Activated CD4-positive, alpha-beta T cell treated with anti-CD3 and anti-CD28 coated beads, Interleukin-2, amount 50 U/mL, for 48 hours (primary cell): ENCODE data around the gene CXADR.

Experiments used
- DNase-seq, 2 experiments: peaks; one replicate each; pipeline ENCODE4 v3.0.0-alpha.2; 2020

Gene CXADR

DNA sequence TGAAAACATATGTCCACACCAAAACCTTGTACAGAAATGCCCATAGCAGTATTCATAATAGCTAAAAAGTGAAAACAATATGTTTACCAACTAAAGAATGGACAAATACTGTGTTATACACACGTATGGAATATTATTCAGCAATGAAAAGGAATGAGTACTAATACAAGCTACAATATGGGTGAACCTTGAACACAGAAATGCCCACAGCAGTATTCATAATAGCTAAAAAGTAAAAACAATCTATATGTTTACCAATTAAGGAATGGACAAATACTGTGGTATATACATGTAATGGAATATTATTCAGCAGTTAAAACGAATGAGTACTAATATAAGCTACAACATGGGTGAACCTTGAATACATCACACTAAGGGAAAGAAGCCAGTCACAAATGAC lies 96.8 kb downstream of the CXADR start:
- DNase-seq: no peak

DNA sequence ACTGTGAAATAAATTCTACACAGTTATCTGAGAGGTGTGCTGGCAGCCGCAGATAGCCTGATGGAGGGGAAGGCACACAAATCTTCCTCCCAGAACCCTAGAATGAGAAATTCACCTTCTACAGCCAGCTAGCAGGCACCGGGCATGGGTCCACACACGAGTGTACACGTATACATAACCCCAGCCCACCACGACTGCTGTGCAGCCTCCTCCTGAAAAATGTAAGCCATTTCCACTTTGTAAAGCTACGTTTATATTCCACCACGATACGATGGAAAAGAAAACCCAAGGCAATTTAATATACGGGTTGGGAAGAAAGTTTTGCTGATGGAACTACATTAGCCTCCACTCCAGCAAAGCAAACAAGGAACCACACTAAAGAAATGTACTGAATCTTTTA lies 98.1 kb downstream of the CXADR start:
- DNase-seq: peak; percentile 2 to 6

DNA sequence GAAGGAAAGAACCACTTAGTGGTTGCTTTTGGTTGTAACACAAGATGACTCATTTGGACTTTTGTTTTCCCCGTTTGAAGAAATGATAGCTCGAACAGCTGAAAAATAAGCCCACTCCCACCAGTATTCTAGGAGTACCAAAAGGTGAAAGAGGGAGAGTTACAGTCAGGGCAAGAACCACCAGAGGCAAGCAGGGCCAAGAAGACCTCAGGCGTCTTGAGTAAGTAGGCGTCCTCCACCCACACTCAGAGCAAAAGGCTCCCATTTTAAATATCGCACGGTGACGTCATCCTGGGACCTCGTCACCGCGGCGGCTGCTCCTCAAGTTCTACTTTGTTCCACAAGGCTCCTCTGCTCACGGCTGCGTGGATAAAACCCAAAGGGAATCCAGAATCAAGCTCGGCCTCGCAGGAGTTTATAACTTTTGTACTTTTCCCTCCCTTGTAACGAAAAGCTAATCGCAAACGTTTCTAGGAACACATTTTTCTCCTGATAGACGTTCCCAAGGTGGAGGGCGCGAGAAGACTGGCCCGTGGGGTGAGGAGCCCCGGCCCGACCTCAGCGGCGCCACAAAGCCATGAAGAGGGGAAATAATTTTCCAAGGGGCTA lies 98.7 kb downstream of the CXADR start:
- DNase-seq: peak; percentile 76 to 83

DNA sequence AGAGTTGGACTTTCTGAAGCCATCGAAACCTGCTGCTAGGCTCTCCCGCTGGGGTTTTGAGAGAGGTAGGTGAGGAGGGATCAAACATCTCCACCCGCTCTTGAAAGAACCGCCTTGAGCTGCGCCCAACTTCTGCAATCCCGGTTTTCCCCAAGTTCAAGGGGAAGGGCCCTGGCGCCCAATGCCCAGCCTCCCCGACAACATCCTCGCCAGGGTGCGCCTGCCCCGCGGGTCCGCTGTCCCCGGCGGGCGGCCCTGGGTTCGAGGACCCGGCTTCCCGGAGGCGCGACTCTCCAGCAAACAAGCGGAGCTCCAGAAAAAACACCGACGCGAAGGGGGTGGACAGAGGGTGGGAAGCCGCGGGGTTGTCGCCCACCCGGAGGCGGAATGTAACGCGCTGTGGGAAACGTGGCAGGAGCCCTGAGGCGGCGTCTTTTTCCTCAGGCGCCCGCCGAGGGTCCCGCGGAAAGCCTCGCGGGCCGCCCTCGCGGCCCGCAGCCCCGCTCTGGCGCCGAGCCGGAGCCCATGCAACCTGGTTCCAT lies 99.3 kb downstream of the CXADR start:
- DNase-seq: peak; percentile 28 to 42

DNA sequence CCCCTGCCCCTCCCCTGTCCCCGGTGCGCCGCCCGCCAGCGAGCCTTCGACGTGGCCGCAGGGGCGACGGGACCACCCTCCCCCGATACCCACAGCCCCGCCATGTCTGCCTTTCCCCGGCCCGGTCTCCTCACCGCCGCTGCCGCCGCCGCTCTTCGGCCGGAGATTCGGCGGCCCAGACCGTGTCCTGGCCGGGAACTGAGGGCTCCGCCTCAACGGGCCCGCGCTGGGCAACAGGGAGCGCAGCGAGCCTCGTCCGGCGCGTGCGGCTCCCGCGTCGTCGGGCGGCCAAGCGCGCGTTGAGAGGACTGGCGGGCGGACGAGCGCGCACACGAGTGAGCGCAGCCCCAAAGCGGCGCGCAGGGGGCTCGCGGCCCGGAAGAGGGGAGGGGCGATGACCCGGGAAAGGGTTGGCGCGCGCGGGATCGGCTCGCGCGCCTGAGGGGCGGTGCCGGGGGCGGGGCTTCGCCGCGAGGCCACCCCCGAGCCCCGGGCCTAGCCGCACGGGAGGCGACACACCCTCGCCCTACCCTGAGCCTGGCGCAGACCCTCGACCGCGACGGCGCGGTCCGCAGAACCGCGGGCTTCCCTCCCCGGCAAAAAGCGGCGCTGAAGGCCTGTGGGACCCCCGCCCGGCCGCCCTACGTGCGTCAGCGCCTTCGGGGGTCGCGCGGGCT lies 99.9 kb downstream of the CXADR start, which contains the start of gene BTG3:
Gene BTG3 (minus strand): TSS at position 337 of the 677 bp plus-strand sequence. CDS start 3,757 bp downstream, outside the sequence.
- DNase-seq: peak; percentile 80 to 84

DNA sequence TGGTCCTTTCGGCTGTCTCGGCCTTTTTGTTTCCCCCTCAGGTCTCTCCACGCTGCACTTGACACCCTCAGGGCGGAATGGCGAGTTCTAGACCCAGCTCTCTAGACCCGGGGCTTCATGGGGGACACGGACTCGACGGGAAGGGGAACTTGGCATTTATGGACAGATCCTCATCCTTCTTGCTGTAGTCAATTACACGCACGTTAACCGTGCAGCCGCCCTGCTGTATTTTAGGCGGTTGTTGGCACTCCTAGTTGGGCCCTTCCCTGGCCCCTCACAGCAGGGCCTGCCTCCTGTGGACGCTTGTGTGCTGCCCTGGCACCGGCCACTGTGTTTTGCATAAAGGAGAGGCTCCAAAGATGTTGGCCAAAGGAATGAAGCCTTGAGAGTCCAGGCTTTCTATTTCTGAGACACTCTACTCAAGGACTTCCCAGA lies 100.4 kb downstream of the CXADR start:
- peak; percentile 8 to 21 for DNase-seq

DNA sequence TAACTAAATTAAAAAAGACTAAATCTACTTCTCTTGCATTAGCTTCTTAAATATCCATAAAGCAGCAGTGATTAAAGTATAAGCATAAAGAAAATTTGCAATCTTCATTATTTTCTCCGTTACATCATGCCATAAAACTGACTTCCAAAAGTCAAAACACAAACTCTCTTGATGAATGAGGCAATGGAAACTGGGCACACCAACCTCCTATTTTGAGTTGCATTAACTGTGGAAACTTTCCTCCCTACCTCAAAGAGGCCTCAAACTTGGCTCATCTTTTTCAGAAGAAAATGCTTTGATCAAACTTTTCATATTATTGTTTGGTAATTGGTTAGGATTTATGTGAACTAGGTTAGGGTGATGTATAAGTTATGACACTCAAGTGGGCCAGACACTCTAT lies 104.0 kb downstream of the CXADR start:
- DNase-seq: no peak

DNA sequence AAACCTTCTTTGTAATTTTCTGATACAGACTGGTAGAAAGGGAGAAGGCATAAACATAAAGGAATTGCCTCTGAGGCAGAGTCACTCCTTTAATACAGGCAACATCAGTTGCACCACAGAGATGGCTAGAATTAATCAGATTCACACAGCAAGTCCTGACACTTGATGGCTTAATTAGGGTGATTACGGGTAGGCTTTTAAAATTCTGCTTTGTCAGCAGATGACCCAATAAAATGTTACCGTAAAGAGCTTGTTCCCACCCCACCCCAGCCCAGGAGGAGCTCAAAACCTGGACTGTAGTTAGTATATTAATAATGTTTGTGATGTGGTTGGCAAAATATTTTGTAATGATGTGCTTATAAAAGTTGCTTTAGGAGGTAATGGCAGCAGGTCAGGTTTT lies 109.2 kb downstream of the CXADR start:
- DNase-seq: no peak

DNA sequence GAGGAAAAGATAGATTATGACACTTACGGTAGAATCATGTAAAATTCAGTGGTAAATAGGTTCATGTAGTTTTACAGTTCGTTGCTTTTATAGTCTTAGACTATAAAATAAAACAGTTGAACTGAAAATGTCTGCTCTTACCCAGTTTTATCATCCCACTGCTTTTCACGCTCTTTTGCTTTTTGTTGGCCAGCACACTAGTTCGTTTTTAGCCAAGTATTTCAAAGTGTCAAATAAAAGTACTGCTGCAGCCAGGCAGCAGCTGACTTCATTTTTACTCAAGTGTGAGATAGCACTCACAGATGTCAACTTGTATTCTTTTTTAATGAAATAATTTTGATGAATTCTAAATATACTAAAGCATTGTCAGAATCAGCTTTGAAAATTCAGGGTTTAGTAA lies 118.4 kb downstream of the CXADR start:
- DNase-seq: no peak

DNA sequence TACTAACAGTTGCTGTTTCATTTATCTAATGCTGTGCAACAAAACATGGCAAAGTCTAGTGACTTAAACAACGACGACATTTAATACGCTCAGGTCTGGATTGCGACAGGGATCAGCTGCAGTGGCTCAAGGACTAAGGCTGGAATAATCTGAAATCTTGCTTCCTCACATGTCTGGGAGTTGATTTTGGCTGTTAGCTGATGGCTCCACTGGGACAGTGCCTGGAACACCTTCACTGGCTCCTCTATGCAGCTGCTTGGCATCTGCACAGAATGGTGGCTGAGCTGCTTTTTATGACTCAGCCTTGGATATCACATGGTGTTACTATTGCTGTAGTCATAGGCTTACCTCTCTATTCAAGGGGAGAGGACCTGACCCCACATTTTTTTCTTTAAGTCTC lies 123.9 kb downstream of the CXADR start:
- no peak for DNase-seq

DNA sequence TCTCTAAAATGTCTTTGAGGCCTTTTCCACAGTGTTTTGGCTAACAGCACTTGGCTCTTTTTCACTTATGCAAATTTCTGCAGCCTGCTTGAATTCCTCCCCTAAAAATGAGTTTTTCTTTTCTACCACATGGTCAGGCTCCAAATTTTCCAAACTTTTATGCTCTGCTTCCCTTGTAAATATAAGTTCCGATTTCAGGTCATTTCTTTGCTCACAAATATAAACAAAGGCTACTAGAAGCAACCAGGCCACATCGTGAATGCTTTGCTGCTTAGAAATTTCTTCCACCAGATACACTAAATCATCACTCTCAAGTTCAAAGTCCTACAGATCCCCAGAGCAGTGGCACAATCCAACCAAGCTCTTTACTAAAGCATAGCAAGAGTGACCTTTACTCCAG lies 128.0 kb downstream of the CXADR start:
- no peak for DNase-seq
